NB4 (cell line): ENCODE measurements around the gene D2HGDH.
A peak's percentile ranks its signal among the peaks of the same experiment; 100 is the strongest.

Experiments
- DNase-seq: peaks from one replicate; pipeline ENCODE4 v3.0.0; 2010; ENCODE audit warnings: low read depth
- H3K4me3 ChIP-seq: one replicate; pipeline ENCODE4 v1.5.1; 2011; ENCODE audit warnings: mild to moderate bottlenecking, low read depth, low read length, moderate library complexity
- CTCF ChIP-seq: IDR thresholded peaks from one replicate; pipeline ENCODE4 v1.5.1; 2012; ENCODE audit warnings: low read depth, low read length
- MAX ChIP-seq: IDR thresholded peaks from 2 replicates; pipeline ENCODE4 v1.6.1; 2011; ENCODE audit warnings: low read depth, low read length
- MYC ChIP-seq: IDR thresholded peaks from 2 replicates; pipeline ENCODE4 v1.6.1; 2011; ENCODE audit warnings: low read depth, low read length
- POLR2A ChIP-seq: IDR thresholded peaks from 2 replicates; pipeline ENCODE4 v1.6.1; 2011; ENCODE audit warnings: mild to moderate bottlenecking; ENCODE audit not compliant: insufficient read length; ENCODE audit errors: extremely low read depth

D2HGDH gene

GRCh38 chr2:241692448-241692847 lies 42.0 kb upstream of the D2HGDH start:
- no peak for DNase-seq
- TF ChIP-seq CTCF (no peak), POLR2A (no peak), MAX (no peak), MYC (no peak)
- no peak overlapping the region for H3K4me3 ChIP-seq

GRCh38 chr2:241695651-241696050 lies 38.8 kb upstream of the D2HGDH start:
- no peak for TF ChIP-seq CTCF
- TF ChIP-seq MYC, result no peak
- no peak for TF ChIP-seq POLR2A
- no peak for TF ChIP-seq MAX
- no peak overlapping the region for H3K4me3 ChIP-seq

DNA sequence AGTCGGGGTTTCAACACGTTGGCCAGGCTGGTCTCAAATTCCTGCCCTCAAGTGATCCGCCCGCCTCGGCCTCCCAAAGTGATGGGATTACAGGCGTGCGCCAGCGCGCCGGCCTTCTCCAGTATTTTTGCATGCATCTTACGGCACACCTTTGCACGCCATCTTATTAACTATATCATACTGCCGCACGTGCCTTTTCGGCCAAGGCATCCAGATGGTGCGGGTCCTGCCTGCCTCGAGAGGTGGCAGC lies 33.4 kb upstream of the D2HGDH start:
- TF ChIP-seq CTCF, result peak; percentile 38
- peak; percentile 95 for TF ChIP-seq MAX
- TF ChIP-seq POLR2A, result no peak
- TF ChIP-seq MYC, result no peak; the same call in 1 of the 2 replicates
- DNase-seq, result no peak
- H3K4me3 ChIP-seq, result peak overlapping the region; percentile 71

More at GRCh38 chr2:241695651-241696050, 38.8 kb upstream of the D2HGDH start:
- no peak for DNase-seq

DNA sequence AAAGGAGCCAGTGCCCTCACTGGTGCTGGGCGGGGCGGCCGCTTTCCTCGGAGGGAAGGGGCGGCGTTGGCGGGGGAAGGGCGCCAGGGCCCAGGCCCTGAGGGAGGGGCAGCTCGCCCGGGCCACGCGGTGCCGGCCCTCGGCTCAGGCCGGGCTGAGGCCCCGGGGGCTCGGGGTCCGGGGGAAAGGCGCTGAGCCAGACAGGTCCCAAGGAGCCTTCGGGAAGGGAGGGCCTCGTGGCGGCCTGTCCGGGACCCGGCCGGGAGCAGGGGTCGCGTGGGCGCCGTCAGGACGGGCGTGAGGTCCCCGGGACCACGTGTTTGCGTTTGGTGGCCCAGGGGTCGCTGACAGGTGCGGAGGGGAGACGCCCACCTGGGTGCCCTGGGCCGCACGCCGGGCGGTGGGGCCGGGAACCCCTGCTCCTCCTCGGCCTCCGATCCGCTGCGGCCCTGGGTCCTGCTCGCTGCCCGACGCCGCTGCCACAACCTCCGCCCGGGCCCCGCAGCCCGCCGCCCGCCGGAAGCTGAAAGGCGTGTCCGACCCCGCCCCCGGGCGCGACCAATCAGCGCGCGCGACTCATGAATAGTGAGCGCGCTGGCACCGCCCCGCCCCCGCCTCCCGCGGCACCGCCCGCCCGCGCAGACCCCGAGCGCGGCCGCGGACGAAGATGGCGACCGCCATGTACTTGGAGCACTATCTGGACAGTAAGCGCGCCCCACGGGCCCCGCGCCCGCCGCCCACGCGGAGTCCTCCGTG lies 32.9 kb upstream of the D2HGDH start, which contains the start of gene ING5:
Gene ING5 (plus strand): TSS at position 641 of the 756 bp plus-strand sequence. CDS start 27 bp downstream, at position 668.
- peak within 1 kb of the TSS; percentile 71 for H3K4me3 ChIP-seq
- TF ChIP-seq MAX (peak; percentile 88), CTCF (no peak), POLR2A (peak; percentile 82), MYC (peak; percentile 96)
- peak; percentile 96 for DNase-seq

GRCh38 chr2:241702155-241703031 lies 32.0 kb upstream of the D2HGDH start:
- peak; percentile 14; the same call in 1 of the 2 replicates for TF ChIP-seq MAX
- peak; percentile 54 for TF ChIP-seq CTCF
- peak; percentile 35; the same call in 1 of the 2 replicates for TF ChIP-seq MYC
- TF ChIP-seq POLR2A, result no peak
- H3K4me3 ChIP-seq, result peak overlapping the region; percentile 65
- peak; percentile 90 for DNase-seq
